HEK293 (cell line): ENCODE measurements around the gene ANO2.

Experiments
- CTCF ChIA-PET: fragments of 350-600 bp; formaldehyde crosslinking; extraction: SDS; loops from one replicate; lab custom pipeline; 2021; ENCODE audit warnings: antibody characterized with exemption; lab: Yijun Ruan, JAX
- POLR2A ChIA-PET: fragments of 300-600 bp; formaldehyde crosslinking; extraction: SDS; loops from one replicate; lab custom pipeline; 2020; ENCODE audit warnings: antibody characterized with exemption, inconsistent platforms; lab: Yijun Ruan, JAX
- H3K27ac ChIP-seq: fragments of 200-500 bp; sonication (Bioruptor generic); 2 replicates; pipeline ENCODE4 v1.5.1; 2014; ENCODE audit warnings: low read depth, low read length, control low read depth, inconsistent platforms; ENCODE audit errors: extremely low read depth
- H3K36me3 ChIP-seq, 2 experiments: fragments of 200-500 bp in 1 of 2; sonication (Bioruptor generic) in 1 of 2; 1 replicate in 1 of 2; 2 replicates in 1 of 2; pipeline ENCODE4 v1.5.1; 2014 to 2017; ENCODE audit warnings: inconsistent platforms in 2 of 2, low read length in 2 of 2; ENCODE audit not compliant: control insufficient read depth in 2 of 2, insufficient read depth in 1 of 2
- H3K4me1 ChIP-seq: fragments of 200-500 bp; sonication (Bioruptor generic); 2 replicates; pipeline ENCODE4 v1.5.1; 2014; ENCODE audit warnings: mild to moderate bottlenecking, low read length, inconsistent platforms; ENCODE audit not compliant: control insufficient read depth, insufficient read depth
- H3K4me3 ChIP-seq: 2 replicates; pipeline ENCODE4 v1.5.1; 2011; ENCODE audit warnings: low read depth, mild to moderate bottlenecking, control low read depth, low read length, moderate library complexity
- H3K9me3 ChIP-seq: fragments of 200-500 bp; sonication (Bioruptor generic); 2 replicates; pipeline ENCODE4 v1.5.1; 2014; ENCODE audit warnings: low read depth, low read length, inconsistent platforms; ENCODE audit not compliant: control insufficient read depth, insufficient read depth
- HIC1 ChIP-seq: fragments of 450-650 bp; formaldehyde crosslinking; IDR thresholded peaks from 2 replicates; pipeline ENCODE4 v1.5.1; 2016; ENCODE audit warnings: missing biosample characterization, missing genetic modification characterization
- PRDM2 ChIP-seq: fragments of 450-650 bp; formaldehyde crosslinking; IDR thresholded peaks from 2 replicates; pipeline ENCODE4 v1.5.1; 2016; ENCODE audit warnings: missing biosample characterization, missing genetic modification characterization, borderline replicate concordance
- PRDM6 ChIP-seq: fragments of 450-650 bp; formaldehyde crosslinking; IDR thresholded peaks from 2 replicates; pipeline ENCODE4 v1.5.1; 2017; ENCODE audit warnings: missing biosample characterization, missing genetic modification characterization
- WT1 ChIP-seq: fragments of 450-650 bp; formaldehyde crosslinking; IDR thresholded peaks from 2 replicates; pipeline ENCODE4 v1.5.1; 2016; ENCODE audit warnings: missing biosample characterization, missing genetic modification characterization
- ZFP3 ChIP-seq: fragments of 450-650 bp; formaldehyde crosslinking; IDR thresholded peaks from 2 replicates; pipeline ENCODE4 v1.5.1; 2016; ENCODE audit warnings: low read depth, missing biosample characterization, missing genetic modification characterization
- ZNF214 ChIP-seq: fragments of 450-650 bp; formaldehyde crosslinking; IDR thresholded peaks from 2 replicates; pipeline ENCODE4 v1.5.1; 2017; ENCODE audit warnings: missing biosample characterization, mild to moderate bottlenecking, missing genetic modification characterization, borderline replicate concordance
- ZNF302 ChIP-seq: fragments of 450-650 bp; formaldehyde crosslinking; IDR thresholded peaks from 2 replicates; pipeline ENCODE4 v1.5.1; 2016; ENCODE audit warnings: missing biosample characterization, missing genetic modification characterization, low read depth
- ZNF324 ChIP-seq: fragments of 450-650 bp; formaldehyde crosslinking; IDR thresholded peaks from 2 replicates; pipeline ENCODE4 v1.5.1; 2016; ENCODE audit warnings: missing biosample characterization, missing genetic modification characterization
- ZNF391 ChIP-seq: fragments of 450-650 bp; formaldehyde crosslinking; IDR thresholded peaks from 2 replicates; pipeline ENCODE4 v1.5.1; 2016; ENCODE audit warnings: low read depth, missing biosample characterization, missing genetic modification characterization, borderline replicate concordance
- ZNF398 ChIP-seq: fragments of 450-650 bp; formaldehyde crosslinking; IDR thresholded peaks from 2 replicates; pipeline ENCODE4 v1.5.1; 2017; ENCODE audit warnings: missing biosample characterization, missing genetic modification characterization
- ZNF426 ChIP-seq: fragments of 450-650 bp; formaldehyde crosslinking; IDR thresholded peaks from 2 replicates; pipeline ENCODE4 v1.5.1; 2017; ENCODE audit warnings: missing biosample characterization, missing genetic modification characterization, mild to moderate bottlenecking, inconsistent platforms, moderate library complexity
- ZNF514 ChIP-seq: fragments of 450-650 bp; formaldehyde crosslinking; IDR thresholded peaks from 2 replicates; pipeline ENCODE4 v1.5.1; 2016; ENCODE audit warnings: missing biosample characterization, missing genetic modification characterization
- ZNF561 ChIP-seq: fragments of 450-650 bp; IDR thresholded peaks from 2 replicates; pipeline ENCODE4 v1.5.1; 2018; ENCODE audit warnings: missing biosample characterization, missing genetic modification characterization, borderline replicate concordance
- ZNF580 ChIP-seq: fragments of 450-650 bp; formaldehyde crosslinking; IDR thresholded peaks from 2 replicates; pipeline ENCODE4 v1.5.1; 2016; ENCODE audit warnings: missing biosample characterization, missing genetic modification characterization
- ZNF629 ChIP-seq: fragments of 450-650 bp; formaldehyde crosslinking; IDR thresholded peaks from 2 replicates; pipeline ENCODE4 v1.5.1; 2017; ENCODE audit warnings: missing biosample characterization, missing genetic modification characterization
- ZNF692 ChIP-seq: fragments of 450-650 bp; formaldehyde crosslinking; IDR thresholded peaks from 2 replicates; pipeline ENCODE4 v1.5.1; 2016; ENCODE audit warnings: missing biosample characterization, missing genetic modification characterization

ANO2 gene

GRCh38 chr12:5611162-5611561 lies 333.9 kb downstream of the ANO2 start:
- no peak for TF ChIP-seq ZNF398
- TF ChIP-seq ZNF302 (tag by site-specific recombination) = no peak
- no peak for TF ChIP-seq WT1
- H3K9me3 ChIP-seq = no peaks in the 10 kb centered on the region
- no peak overlapping the region for H3K4me3 ChIP-seq
- ChIA-PET POLR2A (no interaction called here), CTCF (no interaction called here)
- no peaks in the 10 kb centered on the region for H3K36me3 ChIP-seq
- H3K27ac ChIP-seq = no peak overlapping the region
- H3K4me1 ChIP-seq = no peaks in the 10 kb centered on the region

- TF ChIP-seq ZNF561 (tag by site-specific recombination) (no peak), PRDM6 (no peak), ZNF514 (tag by site-specific recombination) (no peak), ZNF324 (no peak), ZNF580 (tag by site-specific recombination) (no peak)
- H3K9me3 ChIP-seq = no peaks in the 10 kb centered on the region
- H3K36me3 ChIP-seq = no peaks in the 10 kb centered on the region
- ChIA-PET POLR2A (no interaction called here), CTCF (interaction anchor here (1.0 kb wide), 1 partner anchor 50 kb away, joined by 3 read pairs; no protein-coding TSS in a partner anchor)
- H3K4me3 ChIP-seq = no peak overlapping the region
- H3K27ac ChIP-seq = no peak overlapping the region
- H3K4me1 ChIP-seq = no peaks in the 10 kb centered on the region
Observed at GRCh38 chr12:5599378-5599777, 345.7 kb downstream of the ANO2 start.

- Histone ChIP-seq H3K4me1 (no peaks in the 10 kb centered on the region), H3K36me3 (no peaks in the 10 kb centered on the region), H3K9me3 (no peaks in the 10 kb centered on the region), H3K27ac (no peak overlapping the region), H3K4me3 (no peak overlapping the region)
- ChIA-PET CTCF (interaction anchor here (1.4 kb wide), 1 partner anchor 151 kb away, joined by 3 read pairs; no protein-coding TSS in a partner anchor), POLR2A (no interaction called here)
- TF ChIP-seq ZNF629 = no peak
- TF ChIP-seq ZNF391 = no peak
- TF ChIP-seq PRDM2 (tag by site-specific recombination) = no peak
- no peak for TF ChIP-seq ZNF426
- TF ChIP-seq ZNF214 (tag by site-specific recombination) = no peak
- no peak for TF ChIP-seq ZNF692 (tag by site-specific recombination)
- no peak for TF ChIP-seq ZFP3 (tag by site-specific recombination)
- TF ChIP-seq HIC1 (tag by site-specific recombination) = no peak
Observed at GRCh38 chr12:5593998-5594397, 351.1 kb downstream of the ANO2 start.
